GM12891 (cell line): Measurements from ENCODE around the gene CDH4.

Source experiments
- PAX5 ChIP-seq: IDR thresholded peaks from 2 replicates; pipeline ENCODE4 v1.6.1; 2011; ENCODE audit warnings: low read length, moderate library complexity, mild to moderate bottlenecking; ENCODE audit not compliant: insufficient read depth, severe bottlenecking
- POLR2A ChIP-seq: IDR thresholded peaks from 2 replicates; pipeline ENCODE4 v1.6.1; 2011; ENCODE audit warnings: low read depth, low read length, control low read depth
- TAF1 ChIP-seq: IDR thresholded peaks from 2 replicates; pipeline ENCODE4 v1.6.1; 2011; ENCODE audit warnings: low read depth, low read length, control low read depth

DNA sequence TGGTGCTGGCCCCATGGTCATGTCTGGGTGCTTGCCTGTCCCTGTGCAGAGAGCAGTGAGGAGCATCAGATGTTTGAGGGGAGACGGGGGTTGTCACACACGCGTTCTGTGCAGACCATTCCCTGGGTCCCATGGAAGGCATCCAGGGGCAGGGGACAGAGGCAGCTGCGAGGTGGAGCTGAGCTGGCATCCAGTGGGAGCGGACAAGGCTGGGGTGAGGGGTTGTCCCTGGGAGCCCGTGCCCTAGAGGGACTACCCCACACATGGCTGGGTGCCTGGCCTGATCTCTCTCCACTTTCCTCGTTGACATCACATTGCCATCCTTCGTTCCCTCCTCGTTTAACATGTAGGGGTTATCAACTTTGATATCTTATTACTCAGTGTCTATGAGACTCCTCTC, 331.3 kb downstream of the CDH4 start:
- TF ChIP-seq PAX5 (no peak), TAF1 (no peak), POLR2A (no peak)
